Gastroesophageal sphincter (tissue), 4 donors: ENCODE results near the gene JOSD2. TPM values are rescaled to one million over a fixed set of nuclear protein-coding genes. Genes with fewer than 3 reads are reported as not detected.

Source experiments
- ATAC-seq: fragments of 150-250 bp; one replicate; pipeline ENCODE4 v1.9.1; 2016; ENCODE audit warnings: mild to moderate bottlenecking, moderate library complexity
- H3K27ac ChIP-seq, 4 donors: fragments of 200-600 bp; sonication (generic) in 3 of 4; 1 replicate in 3 of 4; 2 replicates in 1 of 4; pipeline ENCODE4 v1.5.1; 2016 to 2019
- H3K27me3 ChIP-seq: fragments of 200-600 bp; sonication (generic); one replicate; pipeline ENCODE4 v1.5.1; 2019
- H3K36me3 ChIP-seq, 2 donors: fragments of 200-600 bp; sonication (generic); one replicate each; pipeline ENCODE4 v1.5.1; 2019; ENCODE audit warnings: control low read depth in 1 of 2
- H3K4me1 ChIP-seq, 3 donors: fragments of 200-600 bp; sonication (generic); 1 replicate in 2 of 3; 2 replicates in 1 of 3; pipeline ENCODE4 v1.5.1; 2016 to 2019; ENCODE audit warnings: control low read depth in 2 of 3
- H3K4me3 ChIP-seq, 2 donors: fragments of 200-600 bp; sonication (generic); one replicate each; pipeline ENCODE4 v1.5.1; 2019; ENCODE audit warnings: mild to moderate bottlenecking in 1 of 2, moderate library complexity in 1 of 2
- H3K9me3 ChIP-seq, 3 donors: fragments of 200-600 bp; sonication (generic); one replicate each; pipeline ENCODE4 v1.5.1; 2017 to 2019; ENCODE audit warnings: control low read depth in 2 of 3
- EP300 ChIP-seq: sonication (generic); formaldehyde crosslinking; IDR thresholded peaks from one replicate; pipeline ENCODE4 v1.6.1; 2017; ENCODE audit warnings: antibody characterized with exemption, mild to moderate bottlenecking
- POLR2A ChIP-seq, 2 donors: fragments of 450-650 bp; IDR thresholded peaks; one replicate each; pipeline ENCODE4 v1.6.1; 2017; ENCODE audit warnings: antibody characterized with exemption in 2 of 2, mild to moderate bottlenecking in 2 of 2, moderate library complexity in 1 of 2
- POLR2AphosphoS5 ChIP-seq: sonication (generic); formaldehyde crosslinking; IDR thresholded peaks from one replicate; pipeline ENCODE4 v1.6.1; 2017; ENCODE audit warnings: antibody characterized with exemption
- whole genome bisulfite sequencing, 2 donors: methylation state at CpG; one replicate each; pipeline ENCODE4 v1.1.5; 2018; ENCODE audit warnings: low coverage in 1 of 2; 5-methylcytosine and 5-hydroxymethylcytosine counted together
- total RNA-seq, 4 donors: library from RNA; depleted of rRNA; stranded (reverse); fragments of >200 nt; gene quantifications; one replicate each; pipeline ENCODE4 v1.1.0, GENCODE V29; 2016
- TF ChIP-seq, protein P1 (sequence below), 4 experiments: fragments of 200-600 bp in 2 of 4; fragments of 450-650 bp in 2 of 4; sonication (generic) in 1 of 4; IDR thresholded peaks; one replicate each; pipeline ENCODE4 v1.5.1; 2017 to 2019; ENCODE audit warnings: antibody characterized with exemption in 4 of 4, mild to moderate bottlenecking in 2 of 4, moderate library complexity in 2 of 4

Gene JOSD2
- total RNA-seq, 4 donors from 2014 or later: 16.1 to 39.8 (median 26.1) TPM

GRCh38 chr19:50458396-50459066 lies 52.5 kb downstream of the JOSD2 start:
- no peak overlapping the region for H3K4me3 ChIP-seq
- no peak overlapping the region for H3K27ac ChIP-seq
- no peaks in the 10 kb centered on the region for H3K4me1 ChIP-seq
- no peaks in the 10 kb centered on the region for H3K9me3 ChIP-seq
- TF ChIP-seq POLR2A (IDR thresholded peaks at IDR 0.05): no peak
- peaks cover 84% of the 10 kb centered on the region for H3K27me3 ChIP-seq
- WGBS, 2 donors: 20% methylated on average over 5 of the region's 50 CpGs; no CpG with 5 or more reads in 1 of the 2 donors
- ATAC-seq: no peak
- no peaks in the 10 kb centered on the region for H3K36me3 ChIP-seq

DNA sequence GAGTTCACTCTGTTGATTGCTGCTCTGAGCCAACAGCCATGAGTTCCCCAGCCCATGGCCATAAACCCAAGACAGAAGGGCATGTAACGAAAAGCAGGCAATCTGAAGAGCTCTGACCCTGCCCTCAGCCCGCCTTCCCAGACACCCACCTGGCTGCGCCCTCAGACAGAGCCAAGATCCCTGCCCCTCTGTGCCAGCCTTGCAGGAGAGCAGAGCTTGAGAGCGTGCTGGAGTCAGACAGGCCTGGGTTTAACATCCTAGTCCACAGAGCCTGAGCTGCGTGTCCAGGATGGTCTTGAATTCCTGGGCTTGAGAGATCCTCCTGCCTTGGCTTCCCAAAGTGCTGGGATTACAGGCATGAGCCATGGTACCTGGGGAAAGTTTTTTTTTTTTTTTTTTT lies 53.7 kb downstream of the JOSD2 start:
- Histone ChIP-seq H3K9me3 (no peaks in the 10 kb centered on the region), H3K4me3 (no peak overlapping the region), H3K36me3 (no peaks in the 10 kb centered on the region), H3K4me1 (no peaks in the 10 kb centered on the region), H3K27me3 (peaks cover 83% of the 10 kb centered on the region), H3K27ac (no peak overlapping the region)
- no peak for ATAC-seq
- TF ChIP-seq POLR2AphosphoS5 (no peak), EP300 (no peak), POLR2A (IDR thresholded peaks at IDR 0.05) (no peak)
- TF ChIP-seq, protein P1, sequence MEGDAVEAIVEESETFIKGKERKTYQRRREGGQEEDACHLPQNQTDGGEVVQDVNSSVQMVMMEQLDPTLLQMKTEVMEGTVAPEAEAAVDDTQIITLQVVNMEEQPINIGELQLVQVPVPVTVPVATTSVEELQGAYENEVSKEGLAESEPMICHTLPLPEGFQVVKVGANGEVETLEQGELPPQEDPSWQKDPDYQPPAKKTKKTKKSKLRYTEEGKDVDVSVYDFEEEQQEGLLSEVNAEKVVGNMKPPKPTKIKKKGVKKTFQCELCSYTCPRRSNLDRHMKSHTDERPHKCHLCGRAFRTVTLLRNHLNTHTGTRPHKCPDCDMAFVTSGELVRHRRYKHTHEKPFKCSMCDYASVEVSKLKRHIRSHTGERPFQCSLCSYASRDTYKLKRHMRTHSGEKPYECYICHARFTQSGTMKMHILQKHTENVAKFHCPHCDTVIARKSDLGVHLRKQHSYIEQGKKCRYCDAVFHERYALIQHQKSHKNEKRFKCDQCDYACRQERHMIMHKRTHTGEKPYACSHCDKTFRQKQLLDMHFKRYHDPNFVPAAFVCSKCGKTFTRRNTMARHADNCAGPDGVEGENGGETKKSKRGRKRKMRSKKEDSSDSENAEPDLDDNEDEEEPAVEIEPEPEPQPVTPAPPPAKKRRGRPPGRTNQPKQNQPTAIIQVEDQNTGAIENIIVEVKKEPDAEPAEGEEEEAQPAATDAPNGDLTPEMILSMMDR (IDR thresholded peaks at IDR 0.05): no peak
- 79% methylated on average over 2 of the region's 5 CpGs; no CpG with 5 or more reads in 1 of the 2 donors for WGBS, 2 donors

Other genes with a start within 250 kb of the JOSD2 start
- under 1 TPM in 3 of 4 donors, not detected in 1; 0.16 to 0.67 (median 0.58) TPM for gene KCNC3, start 181.8 kb downstream of the JOSD2 start, total RNA-seq
- gene NAPSA, start 145.6 kb downstream of the JOSD2 start, total RNA-seq: 1 to 10 TPM in 1 of 4 donors, not detected in 3; 1.0 TPM
- gene NR1H2, start 134.7 kb downstream of the JOSD2 start, total RNA-seq: 100 to 1,000 TPM; 138 to 191 (median 145) TPM
- gene POLD1, start 126.8 kb downstream of the JOSD2 start, total RNA-seq: 10 to 100 TPM in 2 of 4 donors, 1 to 10 TPM in 2; 7.2 to 13.7 (median 10.3) TPM
- gene SPIB, start 92.3 kb downstream of the JOSD2 start, total RNA-seq: not detected
- gene MYBPC2, start 78.3 kb downstream of the JOSD2 start, total RNA-seq: not detected
- gene EMC10, start 34.7 kb downstream of the JOSD2 start, total RNA-seq: 10 to 100 TPM; 55.5 to 75.9 (median 71.5) TPM
- gene GARIN5A, start 34.3 kb downstream of the JOSD2 start, total RNA-seq: 1 to 10 TPM in 1 of 4 donors, under 1 TPM in 1, not detected in 2; 0.78 to 1.7 TPM
- not detected for gene ASPDH, start 2.7 kb upstream of the JOSD2 start, total RNA-seq
- 1 to 10 TPM; 5.0 to 9.3 (median 7.6) TPM for gene LRRC4B, start 57.2 kb upstream of the JOSD2 start, total RNA-seq
- under 1 TPM in 1 of 4 donors, not detected in 3; 0.42 TPM for gene SYT3, start 128.7 kb upstream of the JOSD2 start, total RNA-seq
- not detected for gene C19orf81, start 138.3 kb upstream of the JOSD2 start, total RNA-seq
- gene SHANK1, start 208.6 kb upstream of the JOSD2 start, total RNA-seq: under 1 TPM in 3 of 4 donors, not detected in 1; 0.15 to 0.40 (median 0.31) TPM
- gene CLEC11A, start 212.2 kb upstream of the JOSD2 start, total RNA-seq: 10 to 100 TPM in 2 of 4 donors, 1 to 10 TPM in 2; 4.6 to 17.1 (median 8.4) TPM